ENCODE measurements around the gene GAPDHS. TPM values are rescaled to one million over a fixed set of nuclear protein-coding genes. Genes with fewer than 3 reads are reported as not detected.

GAPDHS gene
- total RNA-seq, 1 experiment from 2014 or later = not detected

DNA sequence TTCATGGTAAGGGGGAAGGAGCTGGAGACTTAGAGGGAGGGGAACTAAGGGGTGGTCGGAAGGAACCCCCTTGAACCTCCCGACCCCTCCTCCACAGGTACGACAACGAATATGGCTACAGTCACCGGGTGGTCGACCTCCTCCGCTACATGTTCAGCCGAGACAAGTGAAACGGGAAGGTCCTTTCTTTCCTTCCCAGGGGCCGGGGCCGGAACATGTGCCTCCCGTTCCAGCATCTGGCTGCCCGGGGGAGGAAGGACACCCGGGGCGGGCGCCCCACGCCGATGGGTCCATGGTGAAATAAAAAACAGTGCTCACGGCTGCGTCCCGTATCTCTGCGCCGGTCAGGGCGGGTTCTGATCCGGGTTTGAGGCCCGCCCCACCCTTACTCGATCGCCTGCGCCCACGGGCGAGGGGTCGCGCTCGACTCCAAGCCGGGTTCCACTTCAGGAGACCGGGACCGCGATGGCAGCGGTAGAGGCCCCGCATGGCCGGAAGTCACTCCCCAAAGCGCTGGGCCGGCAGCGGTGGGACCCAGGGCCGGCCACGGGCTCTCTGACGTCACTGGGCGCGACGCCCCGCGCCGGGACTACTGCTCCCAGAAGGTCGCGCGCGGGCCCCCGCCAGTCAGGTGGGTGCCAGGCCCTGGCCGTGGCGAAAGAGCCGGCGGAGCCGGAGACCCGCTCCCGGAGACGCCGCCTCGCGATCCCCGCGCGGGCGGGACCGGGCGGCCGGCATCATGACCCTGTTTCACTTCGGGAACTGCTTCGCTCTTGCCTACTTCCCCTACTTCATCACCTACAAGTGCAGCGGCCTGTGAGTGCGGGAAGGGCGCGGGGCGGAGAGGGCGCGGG is 12.0 kb downstream of the GAPDHS start, which contains the start of gene TMEM147:
Gene TMEM147 (plus strand): TSS at position 626 of the 854 bp plus-strand sequence. CDS start 114 bp downstream, at position 740.
- Histone ChIP-seq H3K9ac (ENCODE audit: extremely low read depth, insufficient read length, low read length) (peak within 1 kb of the TSS; percentile 86), H4K5ac (ENCODE audit: insufficient read length, low read depth, low read length) (no peak within 1 kb of the TSS), H2AFZ (ENCODE audit: low read length) (no peak within 1 kb of the TSS), H3K27me3 (ENCODE audit: insufficient read depth, low read length) (no peaks in the 10 kb centered on the region), H2BK20ac (ENCODE audit: low read depth, low read length, poor library complexity, severe bottlenecking) (no peak within 1 kb of the TSS), H3K23ac (ENCODE audit: insufficient read length, low read depth, low read length) (no peak within 1 kb of the TSS), H3K56ac (ENCODE audit: insufficient read length, low read depth, low read length) (peak within 1 kb of the TSS; percentile 34), H3K4me1 (ENCODE audit: insufficient read depth, low read length) (peaks cover 6% of the 10 kb centered on the region; the same call in 1 of the 2 replicates), H2BK5ac (ENCODE audit: insufficient read length, low read length) (no peak within 1 kb of the TSS), H3T11ph (ENCODE audit: low read length) (no peak within 1 kb of the TSS), H4K8ac (replicated peaks; ENCODE audit: insufficient read length, low read depth, low read length) (no peak within 1 kb of the TSS), H3K79me1 (ENCODE audit: insufficient read depth, low read depth, low read length, poor library complexity, severe bottlenecking) (no peaks in the 10 kb centered on the region), H2AK5ac (ENCODE audit: insufficient read length, low read length) (no peak within 1 kb of the TSS), H2BK15ac (ENCODE audit: low read depth, low read length) (no peak within 1 kb of the TSS), H3K4me2 (ENCODE audit: insufficient read depth, insufficient read length, low read length) (peak within 1 kb of the TSS; percentile 90), H2BK120ac (ENCODE audit: low read depth, low read length, poor library complexity, severe bottlenecking) (no peak within 1 kb of the TSS), H3K79me2 (ENCODE audit: insufficient read depth, low read length) (peaks cover 5% of the 10 kb centered on the region; the same call in 1 of the 2 replicates), H4K20me1 (ENCODE audit: control insufficient read depth, insufficient read depth, insufficient read length) (no peaks in the 10 kb centered on the region), H3K27ac (ENCODE audit: insufficient read length, low read depth, low read length) (no peak within 1 kb of the TSS), H3K9me3 (ENCODE audit: control insufficient read depth, low read depth, low read length) (no peaks in the 10 kb centered on the region), H3K4ac (ENCODE audit: low read depth, low read length) (no peak within 1 kb of the TSS), H2BK12ac (ENCODE audit: insufficient read length, low read depth, low read length) (no peak within 1 kb of the TSS), H3K23me2 (ENCODE audit: insufficient read length, low read depth, low read length, poor library complexity, severe bottlenecking) (peaks cover 13% of the 10 kb centered on the region), H3K18ac (ENCODE audit: insufficient read length, low read depth, low read length) (peak within 1 kb of the TSS; percentile 80), H4K91ac (ENCODE audit: insufficient read length, low read depth, low read length) (peak within 1 kb of the TSS; percentile 18), H3K14ac (ENCODE audit: insufficient read depth, low read length) (peak within 1 kb of the TSS; percentile 84)
- H3K27me3 Mint-ChIP-seq (ENCODE audit: low read depth) = no peaks in the 10 kb centered on the region
- TF ChIP-seq, protein P1, sequence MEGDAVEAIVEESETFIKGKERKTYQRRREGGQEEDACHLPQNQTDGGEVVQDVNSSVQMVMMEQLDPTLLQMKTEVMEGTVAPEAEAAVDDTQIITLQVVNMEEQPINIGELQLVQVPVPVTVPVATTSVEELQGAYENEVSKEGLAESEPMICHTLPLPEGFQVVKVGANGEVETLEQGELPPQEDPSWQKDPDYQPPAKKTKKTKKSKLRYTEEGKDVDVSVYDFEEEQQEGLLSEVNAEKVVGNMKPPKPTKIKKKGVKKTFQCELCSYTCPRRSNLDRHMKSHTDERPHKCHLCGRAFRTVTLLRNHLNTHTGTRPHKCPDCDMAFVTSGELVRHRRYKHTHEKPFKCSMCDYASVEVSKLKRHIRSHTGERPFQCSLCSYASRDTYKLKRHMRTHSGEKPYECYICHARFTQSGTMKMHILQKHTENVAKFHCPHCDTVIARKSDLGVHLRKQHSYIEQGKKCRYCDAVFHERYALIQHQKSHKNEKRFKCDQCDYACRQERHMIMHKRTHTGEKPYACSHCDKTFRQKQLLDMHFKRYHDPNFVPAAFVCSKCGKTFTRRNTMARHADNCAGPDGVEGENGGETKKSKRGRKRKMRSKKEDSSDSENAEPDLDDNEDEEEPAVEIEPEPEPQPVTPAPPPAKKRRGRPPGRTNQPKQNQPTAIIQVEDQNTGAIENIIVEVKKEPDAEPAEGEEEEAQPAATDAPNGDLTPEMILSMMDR (conservative IDR thresholded peaks at IDR 0.05) = no peak
- WGBS (ENCODE audit: extremely low coverage, insufficient read length, low lambda C conversion rate) = no CpG with 5 or more reads among the region's 85 CpGs
- H3K9me3 Mint-ChIP-seq = no peaks in the 10 kb centered on the region
- peak; percentile 93 for DNase-seq
- H3K27ac Mint-ChIP-seq = peak within 1 kb of the TSS in 2 of 3 experiments; percentile 92 to 96; a peak in 4 of 7 replicates
- H3K36me3 Mint-ChIP-seq (ENCODE audit: insufficient read depth in 1 of 3, low read depth in 3 of 3) = peaks cover 22 to 68% (median 47%) of the 10 kb centered on the region in 3 experiments; a peak in 6 of 7 replicates
- peak within 1 kb of the TSS; percentile 95 to 97 for H3K4me3 Mint-ChIP-seq
- peaks cover 28 to 32% of the 10 kb centered on the region in 2 experiments for H3K4me1 Mint-ChIP-seq

Measured in H9 (cell line).